Measurements from ENCODE around the gene CAMKMT.

The CAMKMT gene

GRCh38 chr2:44453259-44453658, 91.5 kb downstream of the CAMKMT start:
- no peak overlapping the region for H3K9ac ChIP-seq (ENCODE audit: low read length)
- H3K27me3 ChIP-seq (ENCODE audit: control insufficient read depth, insufficient read depth, low read length), result no peaks in the 10 kb centered on the region
- H3K4me1 ChIP-seq (ENCODE audit: control insufficient read depth, insufficient read depth, low read length), result no peaks in the 10 kb centered on the region

GRCh38 chr2:44455877-44456276, 94.1 kb downstream of the CAMKMT start:
- no peaks in the 10 kb centered on the region for H3K9me3 ChIP-seq (ENCODE audit: control insufficient read depth, low read length)
- no peaks in the 10 kb centered on the region for H3K27me3 ChIP-seq (ENCODE audit: control insufficient read depth, insufficient read depth, low read length)
- H3K4me3 ChIP-seq (ENCODE audit: low read length), result no peak overlapping the region
- H3K9ac ChIP-seq (ENCODE audit: low read length), result no peak overlapping the region
- no peaks in the 10 kb centered on the region for H3K4me1 ChIP-seq (ENCODE audit: control insufficient read depth, insufficient read depth, low read length)
- no peaks in the 10 kb centered on the region for H3K36me3 ChIP-seq (ENCODE audit: control insufficient read depth, insufficient read depth, low read length)

More at GRCh38 chr2:44453259-44453658, 91.5 kb downstream of the CAMKMT start:
- no peaks in the 10 kb centered on the region for H3K9me3 ChIP-seq (ENCODE audit: control insufficient read depth, low read length)
- no peak overlapping the region for H3K4me3 ChIP-seq (ENCODE audit: low read length)
- no peaks in the 10 kb centered on the region for H3K36me3 ChIP-seq (ENCODE audit: control insufficient read depth, insufficient read depth, low read length)

- Histone ChIP-seq H3K36me3 (ENCODE audit: control insufficient read depth, insufficient read depth, low read length) (no peaks in the 10 kb centered on the region), H3K27me3 (ENCODE audit: control insufficient read depth, insufficient read depth, low read length) (no peaks in the 10 kb centered on the region), H3K4me3 (ENCODE audit: low read length) (no peak overlapping the region), H3K9me3 (ENCODE audit: control insufficient read depth, low read length) (no peaks in the 10 kb centered on the region), H3K9ac (ENCODE audit: low read length) (no peak overlapping the region), H3K4me1 (ENCODE audit: control insufficient read depth, insufficient read depth, low read length) (no peaks in the 10 kb centered on the region)
Measured at GRCh38 chr2:44456946-44457345, 95.2 kb downstream of the CAMKMT start.

- H3K36me3 ChIP-seq (ENCODE audit: control insufficient read depth, insufficient read depth, low read length), result no peaks in the 10 kb centered on the region
- no peaks in the 10 kb centered on the region for H3K9me3 ChIP-seq (ENCODE audit: control insufficient read depth, low read length)
- H3K4me3 ChIP-seq (ENCODE audit: low read length), result no peak overlapping the region
- no peaks in the 10 kb centered on the region for H3K4me1 ChIP-seq (ENCODE audit: control insufficient read depth, insufficient read depth, low read length)
- H3K27me3 ChIP-seq (ENCODE audit: control insufficient read depth, insufficient read depth, low read length), result no peaks in the 10 kb centered on the region
- no peak overlapping the region for H3K9ac ChIP-seq (ENCODE audit: low read length)
Measured at GRCh38 chr2:44459739-44460138, 98.0 kb downstream of the CAMKMT start.

- H3K9me3 ChIP-seq (ENCODE audit: control insufficient read depth, low read length), result no peaks in the 10 kb centered on the region
- H3K27me3 ChIP-seq (ENCODE audit: control insufficient read depth, insufficient read depth, low read length), result no peaks in the 10 kb centered on the region
- H3K4me1 ChIP-seq (ENCODE audit: control insufficient read depth, insufficient read depth, low read length), result no peaks in the 10 kb centered on the region
- H3K4me3 ChIP-seq (ENCODE audit: low read length), result no peak overlapping the region
- no peak overlapping the region for H3K9ac ChIP-seq (ENCODE audit: low read length)
- no peaks in the 10 kb centered on the region for H3K36me3 ChIP-seq (ENCODE audit: control insufficient read depth, insufficient read depth, low read length)
Measured at GRCh38 chr2:44462934-44463849, 101.4 kb downstream of the CAMKMT start.

GRCh38 chr2:44464437-44464836, 102.7 kb downstream of the CAMKMT start:
- no peak overlapping the region for H3K4me3 ChIP-seq (ENCODE audit: low read length)
- H3K9ac ChIP-seq (ENCODE audit: low read length), result no peak overlapping the region
- H3K36me3 ChIP-seq (ENCODE audit: control insufficient read depth, insufficient read depth, low read length), result no peaks in the 10 kb centered on the region
- H3K9me3 ChIP-seq (ENCODE audit: control insufficient read depth, low read length), result no peaks in the 10 kb centered on the region
- no peaks in the 10 kb centered on the region for H3K4me1 ChIP-seq (ENCODE audit: control insufficient read depth, insufficient read depth, low read length)
- H3K27me3 ChIP-seq (ENCODE audit: control insufficient read depth, insufficient read depth, low read length), result no peaks in the 10 kb centered on the region

- H3K4me1 ChIP-seq (ENCODE audit: control insufficient read depth, insufficient read depth, low read length), result no peaks in the 10 kb centered on the region
- H3K27me3 ChIP-seq (ENCODE audit: control insufficient read depth, insufficient read depth, low read length), result no peaks in the 10 kb centered on the region
- H3K4me3 ChIP-seq (ENCODE audit: low read length), result no peak overlapping the region
- H3K36me3 ChIP-seq (ENCODE audit: control insufficient read depth, insufficient read depth, low read length), result no peaks in the 10 kb centered on the region
- H3K9ac ChIP-seq (ENCODE audit: low read length), result no peak overlapping the region
- H3K9me3 ChIP-seq (ENCODE audit: control insufficient read depth, low read length), result no peaks in the 10 kb centered on the region
Measured at GRCh38 chr2:44470151-44470550, 108.4 kb downstream of the CAMKMT start.

- no peaks in the 10 kb centered on the region for H3K9me3 ChIP-seq (ENCODE audit: control insufficient read depth, low read length)
- H3K27me3 ChIP-seq (ENCODE audit: control insufficient read depth, insufficient read depth, low read length), result no peaks in the 10 kb centered on the region
- H3K9ac ChIP-seq (ENCODE audit: low read length), result no peak overlapping the region
- no peak overlapping the region for H3K4me3 ChIP-seq (ENCODE audit: low read length)
- no peaks in the 10 kb centered on the region for H3K4me1 ChIP-seq (ENCODE audit: control insufficient read depth, insufficient read depth, low read length)
- no peaks in the 10 kb centered on the region for H3K36me3 ChIP-seq (ENCODE audit: control insufficient read depth, insufficient read depth, low read length)
Measured at GRCh38 chr2:44477657-44478414, 116.1 kb downstream of the CAMKMT start.

- no peaks in the 10 kb centered on the region for H3K36me3 ChIP-seq (ENCODE audit: control insufficient read depth, insufficient read depth, low read length)
- H3K4me1 ChIP-seq (ENCODE audit: control insufficient read depth, insufficient read depth, low read length), result no peaks in the 10 kb centered on the region
- H3K27me3 ChIP-seq (ENCODE audit: control insufficient read depth, insufficient read depth, low read length), result no peaks in the 10 kb centered on the region
- no peak overlapping the region for H3K9ac ChIP-seq (ENCODE audit: low read length)
- H3K9me3 ChIP-seq (ENCODE audit: control insufficient read depth, low read length), result no peaks in the 10 kb centered on the region
- H3K4me3 ChIP-seq (ENCODE audit: low read length), result no peak overlapping the region
Measured at GRCh38 chr2:44479127-44479887, 117.6 kb downstream of the CAMKMT start.

GRCh38 chr2:44480068-44480467, 118.3 kb downstream of the CAMKMT start:
- H3K9me3 ChIP-seq (ENCODE audit: control insufficient read depth, low read length), result no peaks in the 10 kb centered on the region
- no peaks in the 10 kb centered on the region for H3K36me3 ChIP-seq (ENCODE audit: control insufficient read depth, insufficient read depth, low read length)
- no peak overlapping the region for H3K4me3 ChIP-seq (ENCODE audit: low read length)
- H3K27me3 ChIP-seq (ENCODE audit: control insufficient read depth, insufficient read depth, low read length), result no peaks in the 10 kb centered on the region
- no peaks in the 10 kb centered on the region for H3K4me1 ChIP-seq (ENCODE audit: control insufficient read depth, insufficient read depth, low read length)
- H3K9ac ChIP-seq (ENCODE audit: low read length), result no peak overlapping the region

GRCh38 chr2:44487052-44487451, 125.3 kb downstream of the CAMKMT start:
- Histone ChIP-seq H3K4me1 (ENCODE audit: control insufficient read depth, insufficient read depth, low read length) (no peaks in the 10 kb centered on the region), H3K4me3 (ENCODE audit: low read length) (no peak overlapping the region), H3K27me3 (ENCODE audit: control insufficient read depth, insufficient read depth, low read length) (no peaks in the 10 kb centered on the region), H3K9ac (ENCODE audit: low read length) (no peak overlapping the region), H3K36me3 (ENCODE audit: control insufficient read depth, insufficient read depth, low read length) (no peaks in the 10 kb centered on the region), H3K9me3 (ENCODE audit: control insufficient read depth, low read length) (no peaks in the 10 kb centered on the region)

- H3K4me3 ChIP-seq (ENCODE audit: low read length), result no peak overlapping the region
- H3K9ac ChIP-seq (ENCODE audit: low read length), result no peak overlapping the region
- H3K9me3 ChIP-seq (ENCODE audit: control insufficient read depth, low read length), result no peaks in the 10 kb centered on the region
- H3K27me3 ChIP-seq (ENCODE audit: control insufficient read depth, insufficient read depth, low read length), result no peaks in the 10 kb centered on the region
- no peaks in the 10 kb centered on the region for H3K4me1 ChIP-seq (ENCODE audit: control insufficient read depth, insufficient read depth, low read length)
- no peaks in the 10 kb centered on the region for H3K36me3 ChIP-seq (ENCODE audit: control insufficient read depth, insufficient read depth, low read length)
Measured at GRCh38 chr2:44490726-44491125, 129.0 kb downstream of the CAMKMT start.

Measured in mucosa of stomach (tissue), 1 donor.